Left renal cortex interstitium (tissue), 4 donors: ENCODE data around the gene C1QL4. TPM values are rescaled to one million over a fixed set of nuclear protein-coding genes. Genes with fewer than 3 reads are reported as not detected.

Experiments used
- DNase-seq, 4 donors: peaks; one replicate each; pipeline ENCODE4 v3.0.0-alpha.2; 2013; ENCODE audit warnings: low read depth in 4 of 4, low spot score in 2 of 4, missing footprints in 1 of 4
- polyA plus RNA-seq, 4 donors: library from polyadenylated mRNA; unstranded; fragments of 120-200 nt; gene quantifications; one replicate each; pipeline ENCODE4 v1.2.1, GENCODE V29; 2013; ENCODE audit not compliant: insufficient read length in 4 of 4

Gene C1QL4
- polyA plus RNA-seq, 4 donors, result 1.1 to 2.7 (median 1.8) TPM

- no peak for DNase-seq
These were observed 27.6 kb downstream of the C1QL4 start for GRCh38 chr12:49309386-49309785.

- DNase-seq, result no peak
These were observed 31.1 kb downstream of the C1QL4 start for GRCh38 chr12:49305762-49306510.

GRCh38 chr12:49304161-49304560 is 32.8 kb downstream of the C1QL4 start:
- DNase-seq, result no peak

- DNase-seq, result no peak
These were observed 35.2 kb downstream of the C1QL4 start for GRCh38 chr12:49301760-49302159.

- DNase-seq, result no peak
These were observed 38.8 kb downstream of the C1QL4 start for GRCh38 chr12:49298160-49298559.

DNA sequence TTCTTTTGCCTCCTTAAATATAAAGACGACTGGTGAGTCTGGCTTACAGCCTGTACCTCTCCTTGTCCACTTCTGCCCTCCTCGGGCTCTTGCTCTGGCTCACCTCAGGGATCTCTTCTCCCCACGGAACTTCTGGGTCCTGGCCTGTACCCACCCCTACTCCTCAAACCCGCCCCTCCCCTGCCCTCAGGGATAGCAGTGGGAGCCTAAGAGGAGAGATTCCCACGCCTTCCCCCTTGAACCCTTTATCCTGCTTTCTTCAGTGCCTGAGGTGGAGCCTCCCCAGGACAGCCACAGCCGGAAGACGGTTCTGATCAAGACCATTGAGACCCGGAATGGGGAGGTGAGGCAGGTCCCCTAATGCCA is 39.3 kb downstream of the C1QL4 start:
- no peak for DNase-seq

DNA sequence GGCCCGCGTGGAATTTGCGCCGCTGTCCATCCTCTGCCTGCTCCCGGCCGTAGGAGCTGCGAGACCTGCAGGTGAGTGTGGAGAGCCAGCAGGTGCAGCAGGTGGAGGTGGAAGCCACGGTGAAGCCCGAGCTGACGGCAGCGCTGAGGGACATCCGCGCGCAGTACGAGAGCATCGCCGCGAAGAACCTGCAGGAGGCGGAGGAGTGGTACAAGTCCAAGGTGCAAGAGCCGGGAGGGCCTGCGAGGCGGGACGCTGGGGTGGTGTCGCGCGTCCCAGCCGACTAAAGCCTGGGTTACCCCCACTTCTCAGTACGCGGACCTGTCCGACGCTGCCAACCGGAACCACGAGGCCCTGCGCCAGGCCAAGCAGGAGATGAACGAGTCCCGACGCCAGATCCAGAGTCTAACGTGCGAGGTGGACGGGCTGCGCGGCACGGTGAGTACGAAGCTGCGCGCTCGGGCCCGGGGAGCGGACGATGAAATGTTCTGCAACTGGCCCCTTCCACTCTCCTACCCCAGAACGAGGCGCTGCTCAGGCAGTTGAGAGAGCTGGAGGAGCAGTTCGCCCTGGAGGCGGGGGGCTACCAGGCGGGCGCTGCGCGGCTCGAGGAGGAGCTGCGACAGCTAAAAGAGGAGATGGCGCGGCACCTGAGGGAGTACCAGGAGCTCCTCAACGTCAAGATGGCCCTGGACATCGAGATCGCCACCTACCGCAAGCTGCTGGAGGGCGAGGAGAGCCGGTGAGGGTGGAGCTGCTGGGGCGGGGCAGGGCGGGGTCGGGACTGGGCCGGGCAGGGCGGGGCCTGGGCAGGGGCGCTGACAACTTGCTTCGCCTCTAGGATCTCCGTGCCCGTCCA is 39.9 kb downstream of the C1QL4 start:
- DNase-seq, result no peak

- DNase-seq, result no peak
These were observed 40.8 kb downstream of the C1QL4 start for GRCh38 chr12:49296034-49296835.

DNA sequence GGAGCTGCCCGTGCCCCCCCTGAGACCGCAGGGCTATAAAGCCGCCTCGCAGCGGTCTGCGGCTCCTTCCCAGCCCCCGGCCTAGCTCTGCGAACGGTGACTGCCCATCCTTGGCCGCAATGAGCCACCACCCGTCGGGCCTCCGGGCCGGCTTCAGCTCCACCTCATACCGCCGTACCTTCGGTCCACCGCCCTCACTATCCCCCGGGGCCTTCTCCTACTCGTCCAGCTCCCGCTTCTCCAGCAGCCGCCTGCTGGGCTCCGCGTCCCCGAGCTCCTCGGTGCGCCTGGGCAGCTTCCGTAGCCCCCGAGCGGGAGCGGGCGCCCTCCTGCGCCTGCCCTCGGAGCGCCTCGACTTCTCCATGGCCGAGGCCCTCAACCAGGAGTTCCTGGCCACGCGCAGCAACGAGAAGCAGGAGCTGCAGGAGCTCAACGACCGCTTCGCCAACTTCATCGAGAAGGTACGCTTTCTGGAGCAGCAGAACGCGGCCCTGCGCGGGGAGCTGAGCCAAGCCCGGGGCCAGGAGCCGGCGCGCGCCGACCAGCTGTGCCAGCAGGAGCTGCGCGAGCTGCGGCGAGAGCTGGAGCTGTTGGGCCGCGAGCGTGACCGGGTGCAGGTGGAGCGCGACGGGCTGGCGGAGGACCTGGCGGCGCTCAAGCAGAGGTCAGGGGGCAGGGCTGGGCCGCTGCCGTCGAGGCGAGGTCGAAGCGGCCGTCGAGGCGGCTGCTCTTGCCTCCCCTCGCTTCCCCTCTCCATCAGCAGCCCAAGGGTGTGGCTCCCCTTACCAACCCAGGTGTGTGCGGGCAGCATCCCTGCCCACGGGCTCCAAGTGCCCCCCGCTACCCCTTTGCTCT is 41.7 kb downstream of the C1QL4 start, which contains the start of gene PRPH:
Gene PRPH, plus strand, starts transcription at position 66 of the 855 bp plus-strand sequence. Its CDS starts 54 bp downstream, at position 120.
- no peak for DNase-seq

DNA sequence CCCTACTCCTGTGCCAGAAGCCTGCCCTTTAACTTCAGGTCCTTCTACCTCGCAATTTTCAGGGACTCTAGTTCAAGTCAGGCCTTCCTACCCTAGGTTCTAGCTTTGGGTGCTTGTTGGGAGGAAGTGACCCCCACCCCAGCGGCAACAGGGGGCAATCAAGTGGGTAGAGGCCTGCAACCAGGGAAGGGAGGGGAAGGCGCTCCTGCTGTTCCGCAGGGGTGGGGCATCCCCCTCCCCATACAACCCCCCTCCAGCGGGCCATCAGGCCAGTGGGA is 42.2 kb downstream of the C1QL4 start:
- no peak for DNase-seq

DNA sequence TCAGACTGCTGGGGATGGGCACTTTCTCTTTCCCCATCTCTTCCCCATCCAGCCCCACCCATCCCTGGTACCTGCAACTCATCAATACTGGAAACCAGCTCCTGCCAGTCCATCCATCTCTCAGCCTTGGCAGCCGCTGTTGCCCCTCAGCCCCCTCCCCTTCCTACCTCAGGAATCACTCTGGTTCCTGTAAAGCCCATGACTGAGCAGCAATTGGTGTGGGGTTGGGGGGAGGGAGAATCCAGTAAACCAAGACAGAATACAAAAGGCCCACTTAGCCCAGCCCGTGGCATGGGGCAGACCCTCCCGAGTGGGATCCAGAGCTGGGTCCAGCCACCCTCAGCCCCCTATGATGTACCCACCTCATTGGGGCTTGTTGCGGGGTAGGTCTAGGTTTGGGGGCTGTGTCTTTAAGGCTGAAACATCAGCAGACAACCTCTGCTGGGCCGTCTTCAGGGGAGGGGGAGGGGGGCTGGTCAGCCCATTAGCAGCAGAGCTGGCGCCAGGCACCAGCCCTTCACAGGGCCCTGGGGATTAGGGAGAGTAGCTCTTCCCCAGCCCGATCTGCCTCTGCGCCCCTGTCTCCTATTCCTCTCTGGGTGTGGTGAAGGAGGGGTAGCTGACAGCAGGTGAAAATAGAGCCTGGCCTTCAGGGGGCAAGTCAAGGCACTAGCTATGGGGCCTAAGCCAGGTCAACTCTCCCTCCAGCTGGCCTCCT is 42.7 kb downstream of the C1QL4 start:
- DNase-seq, result no peak

DNA sequence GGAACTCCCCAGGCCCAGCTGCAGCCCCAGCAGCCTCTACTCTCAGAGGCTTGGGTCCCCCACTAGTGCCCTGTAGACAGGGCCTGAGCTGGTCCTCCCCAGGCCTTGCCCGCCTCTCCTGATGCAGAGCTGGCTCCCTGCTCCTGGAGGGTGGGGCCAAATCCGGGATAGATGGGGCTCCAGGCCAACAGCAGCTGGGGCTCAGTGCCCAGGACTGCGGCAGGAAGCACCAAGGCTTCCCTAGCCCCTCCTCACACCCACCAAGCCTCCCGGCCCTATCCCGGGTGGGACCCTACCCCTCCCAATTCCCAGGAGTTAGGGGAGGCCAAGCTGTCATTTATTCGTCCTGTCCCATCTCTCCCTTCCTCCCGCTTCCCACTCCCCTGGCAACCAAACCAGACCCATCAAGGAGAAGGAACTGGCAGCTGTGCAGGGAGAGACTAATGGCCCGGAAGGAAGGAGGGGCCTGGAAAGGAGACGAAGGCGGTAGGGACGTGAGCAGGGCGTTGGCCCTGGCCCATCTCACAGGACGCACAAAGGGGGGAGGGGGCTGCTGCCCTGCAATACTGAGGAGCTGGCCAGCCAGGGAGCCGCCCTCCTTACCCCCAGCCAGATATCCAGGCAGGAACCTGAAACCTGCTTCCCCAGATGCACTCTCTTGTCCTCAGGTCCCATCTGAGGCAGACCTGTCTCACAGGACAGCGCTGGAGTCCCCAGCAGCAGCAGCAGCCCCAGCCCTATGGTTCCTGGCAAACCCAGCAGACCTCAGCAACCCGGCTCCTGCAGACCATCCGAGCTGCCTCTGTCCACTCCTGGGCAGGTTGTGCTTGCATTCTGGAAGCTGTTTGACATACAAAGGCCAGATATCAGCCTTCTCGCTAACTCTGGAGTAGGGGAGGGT is 43.7 kb downstream of the C1QL4 start:
- DNase-seq, result no peak

- DNase-seq, result no peak
These were observed 44.3 kb downstream of the C1QL4 start for GRCh38 chr12:49292729-49293055.

GRCh38 chr12:49288922-49289555 is 47.9 kb downstream of the C1QL4 start:
- no peak for DNase-seq

DNA sequence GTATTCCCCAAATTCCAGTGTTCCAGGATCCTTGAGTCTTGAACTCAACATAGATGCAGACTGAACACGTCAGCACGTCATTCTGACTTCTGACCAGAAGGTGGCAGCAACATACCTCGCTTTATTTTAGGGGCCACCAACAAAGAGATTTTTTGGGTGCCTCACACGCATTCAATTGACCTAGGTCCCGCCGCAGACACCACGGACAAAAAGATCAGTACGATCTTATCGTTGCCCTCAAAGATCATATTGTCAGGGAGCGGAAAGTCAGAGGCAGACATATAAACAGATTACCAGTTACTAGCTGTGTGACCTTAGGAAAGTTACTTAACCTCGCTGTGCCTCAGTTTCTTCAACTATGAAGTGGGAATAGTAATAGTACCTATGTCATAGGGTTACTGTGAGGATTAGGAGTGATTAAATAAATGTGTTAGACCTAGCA is 48.6 kb downstream of the C1QL4 start:
- no peak for DNase-seq

GRCh38 chr12:49287876-49288275 is 49.1 kb downstream of the C1QL4 start:
- no peak for DNase-seq

DNA sequence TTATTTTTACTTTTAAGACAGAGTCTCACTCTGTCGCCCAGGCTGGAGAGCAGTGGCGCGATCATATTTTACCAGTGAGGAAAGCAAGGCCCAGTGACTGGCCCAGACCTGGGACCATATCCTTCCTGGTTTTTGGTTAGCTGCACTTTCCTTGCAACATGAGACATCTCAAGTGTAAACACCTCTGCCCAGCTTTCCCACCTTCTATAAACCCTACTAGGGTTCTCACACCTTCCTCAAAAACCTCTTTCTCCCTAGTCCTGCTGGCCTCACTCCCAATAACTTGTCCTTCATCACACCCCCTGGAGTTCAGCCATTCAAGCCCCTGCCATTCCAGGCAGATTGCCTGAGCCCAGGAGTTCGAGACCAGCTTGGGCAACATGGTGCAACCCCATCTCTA is 52.3 kb downstream of the C1QL4 start:
- DNase-seq, result no peak
